Muscle layer of colon (tissue), 2 donors: Measurements from ENCODE around the gene HYOU1.
"Not testable (repeated sequence)": the region's sequence is repeated elsewhere in the genome, so short reads cannot be mapped to it uniquely, and the experiment has no call there.

Experiments
- H3K27ac ChIP-seq: one replicate; pipeline ENCODE4 v1.7.0; 2013; ENCODE audit warnings: low read depth, mild to moderate bottlenecking, low read length, moderate library complexity
- H3K27me3 ChIP-seq, 2 donors: one replicate each; pipeline ENCODE4 v1.7.0; 2013; ENCODE audit warnings: low read length in 2 of 2, mild to moderate bottlenecking in 2 of 2; ENCODE audit not compliant: insufficient read depth in 2 of 2, control insufficient read depth in 1 of 2
- H3K36me3 ChIP-seq: one replicate; pipeline ENCODE4 v1.7.0; 2013; ENCODE audit warnings: mild to moderate bottlenecking, low read length; ENCODE audit not compliant: insufficient read depth
- H3K4me1 ChIP-seq: one replicate; pipeline ENCODE4 v1.7.0; 2013; ENCODE audit warnings: mild to moderate bottlenecking, low read length; ENCODE audit not compliant: insufficient read depth
- H3K4me3 ChIP-seq, 2 donors: one replicate each; pipeline ENCODE4 v1.7.0; 2013; ENCODE audit warnings: low read length in 2 of 2, low read depth in 1 of 2, mild to moderate bottlenecking in 1 of 2, moderate library complexity in 1 of 2
- H3K9ac ChIP-seq: one replicate; pipeline ENCODE4 v1.7.0; 2013; ENCODE audit warnings: low read length
- H3K9me3 ChIP-seq: one replicate; pipeline ENCODE4 v1.7.0; 2013; ENCODE audit warnings: mild to moderate bottlenecking, low read length
- donor health status: abdominal sarcoma.
- donor health status: Adenocarcinoma of cecum.

HYOU1 gene, protein sequence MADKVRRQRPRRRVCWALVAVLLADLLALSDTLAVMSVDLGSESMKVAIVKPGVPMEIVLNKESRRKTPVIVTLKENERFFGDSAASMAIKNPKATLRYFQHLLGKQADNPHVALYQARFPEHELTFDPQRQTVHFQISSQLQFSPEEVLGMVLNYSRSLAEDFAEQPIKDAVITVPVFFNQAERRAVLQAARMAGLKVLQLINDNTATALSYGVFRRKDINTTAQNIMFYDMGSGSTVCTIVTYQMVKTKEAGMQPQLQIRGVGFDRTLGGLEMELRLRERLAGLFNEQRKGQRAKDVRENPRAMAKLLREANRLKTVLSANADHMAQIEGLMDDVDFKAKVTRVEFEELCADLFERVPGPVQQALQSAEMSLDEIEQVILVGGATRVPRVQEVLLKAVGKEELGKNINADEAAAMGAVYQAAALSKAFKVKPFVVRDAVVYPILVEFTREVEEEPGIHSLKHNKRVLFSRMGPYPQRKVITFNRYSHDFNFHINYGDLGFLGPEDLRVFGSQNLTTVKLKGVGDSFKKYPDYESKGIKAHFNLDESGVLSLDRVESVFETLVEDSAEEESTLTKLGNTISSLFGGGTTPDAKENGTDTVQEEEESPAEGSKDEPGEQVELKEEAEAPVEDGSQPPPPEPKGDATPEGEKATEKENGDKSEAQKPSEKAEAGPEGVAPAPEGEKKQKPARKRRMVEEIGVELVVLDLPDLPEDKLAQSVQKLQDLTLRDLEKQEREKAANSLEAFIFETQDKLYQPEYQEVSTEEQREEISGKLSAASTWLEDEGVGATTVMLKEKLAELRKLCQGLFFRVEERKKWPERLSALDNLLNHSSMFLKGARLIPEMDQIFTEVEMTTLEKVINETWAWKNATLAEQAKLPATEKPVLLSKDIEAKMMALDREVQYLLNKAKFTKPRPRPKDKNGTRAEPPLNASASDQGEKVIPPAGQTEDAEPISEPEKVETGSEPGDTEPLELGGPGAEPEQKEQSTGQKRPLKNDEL

DNA sequence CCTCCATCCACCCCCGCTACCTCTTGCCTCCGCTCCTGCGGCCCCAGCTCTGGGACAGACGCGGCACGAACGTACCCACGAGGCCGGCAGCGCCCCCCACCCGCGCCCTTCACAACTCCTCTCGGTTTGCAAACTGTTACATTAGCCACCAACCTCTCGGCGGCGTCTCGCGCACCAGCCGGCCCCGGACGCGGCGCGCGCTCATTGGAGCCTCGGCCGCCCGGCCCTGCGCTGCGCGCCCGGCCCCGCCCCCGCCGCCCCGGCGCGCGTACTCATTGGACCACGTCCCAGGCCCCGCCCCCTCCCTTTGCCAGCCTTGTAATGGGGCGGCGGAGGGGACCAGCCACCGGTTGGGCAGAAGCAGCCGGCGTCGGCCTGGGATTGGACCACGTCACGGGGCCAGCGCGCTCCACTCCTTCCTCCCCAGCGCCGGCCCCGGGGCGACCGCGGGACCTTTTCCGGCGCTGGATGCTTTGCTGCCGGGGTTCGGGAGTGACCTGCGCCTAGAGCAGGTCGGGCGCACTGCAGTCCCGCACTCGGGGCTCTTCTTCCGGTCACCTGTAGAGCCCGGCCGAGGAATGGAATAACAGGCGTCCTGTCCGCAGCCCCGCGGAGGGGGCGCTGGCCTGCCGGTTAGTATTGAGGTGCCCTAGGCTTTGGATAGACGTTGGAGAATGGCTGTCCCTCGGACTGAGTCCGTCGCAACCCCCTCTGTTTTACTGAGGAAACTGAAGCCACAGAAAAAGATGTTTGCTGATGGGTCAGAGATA is at the start of gene HYOU1:
Gene HYOU1, minus strand, starts transcription at position 206 of the 770 bp plus-strand sequence. CDS start 1,045 bp downstream, outside the sequence.
- Histone ChIP-seq H3K9me3 (no peaks in the 10 kb centered on the region), H3K4me3 (peak within 1 kb of the TSS; percentile 91 to 92), H3K27me3 (no peaks in the 10 kb centered on the region), H3K4me1 (peaks cover 14% of the 10 kb centered on the region), H3K36me3 (peaks cover 30% of the 10 kb centered on the region), H3K27ac (peak within 1 kb of the TSS; percentile 94), H3K9ac (peak within 1 kb of the TSS; percentile 78)

GRCh38 chr11:119103793-119104192 is 46.8 kb upstream of the HYOU1 start:
- Histone ChIP-seq H3K9me3 (no peaks in the 10 kb centered on the region), H3K4me3 (no peak overlapping the region), H3K27ac (no peak overlapping the region), H3K9ac (no peak overlapping the region), H3K27me3 (no peaks in the 10 kb centered on the region), H3K4me1 (peaks cover 30% of the 10 kb centered on the region), H3K36me3 (no peaks in the 10 kb centered on the region)

GRCh38 chr11:119103161-119103664 is 46.2 kb upstream of the HYOU1 start:
- not testable (repeated sequence) for H3K4me3 ChIP-seq, H3K27me3 ChIP-seq, H3K9ac ChIP-seq, H3K9me3 ChIP-seq, H3K36me3 ChIP-seq
- Histone ChIP-seq H3K27ac (peak overlapping the region; percentile 81), H3K4me1 (peaks cover 24% of the 10 kb centered on the region)

GRCh38 chr11:119101759-119102423 is 44.9 kb upstream of the HYOU1 start, which contains the start of gene DPAGT1:
TSS of gene DPAGT1 (minus strand) at chr11:119101853. CDS start at chr11:119101655, 198 bp downstream.
- Histone ChIP-seq H3K4me3 (peak within 1 kb of the TSS; percentile 78 to 86), H3K27me3 (no peaks in the 10 kb centered on the region), H3K27ac (peak within 1 kb of the TSS; percentile 81), H3K36me3 (peaks cover 16% of the 10 kb centered on the region), H3K9ac (peak within 1 kb of the TSS; percentile 72), H3K4me1 (peaks cover 21% of the 10 kb centered on the region), H3K9me3 (no peaks in the 10 kb centered on the region)

GRCh38 chr11:119100994-119101758 is 44.2 kb upstream of the HYOU1 start:
- peak overlapping the region; percentile 72 for H3K9ac ChIP-seq
- H3K27ac ChIP-seq: peak overlapping the region; percentile 81
- peaks cover 22% of the 10 kb centered on the region for H3K36me3 ChIP-seq
- H3K4me3 ChIP-seq: peak overlapping the region; percentile 78 to 86
- no peaks in the 10 kb centered on the region for H3K27me3 ChIP-seq
- H3K9me3 ChIP-seq: no peaks in the 10 kb centered on the region
- H3K4me1 ChIP-seq: peaks cover 15% of the 10 kb centered on the region

DNA sequence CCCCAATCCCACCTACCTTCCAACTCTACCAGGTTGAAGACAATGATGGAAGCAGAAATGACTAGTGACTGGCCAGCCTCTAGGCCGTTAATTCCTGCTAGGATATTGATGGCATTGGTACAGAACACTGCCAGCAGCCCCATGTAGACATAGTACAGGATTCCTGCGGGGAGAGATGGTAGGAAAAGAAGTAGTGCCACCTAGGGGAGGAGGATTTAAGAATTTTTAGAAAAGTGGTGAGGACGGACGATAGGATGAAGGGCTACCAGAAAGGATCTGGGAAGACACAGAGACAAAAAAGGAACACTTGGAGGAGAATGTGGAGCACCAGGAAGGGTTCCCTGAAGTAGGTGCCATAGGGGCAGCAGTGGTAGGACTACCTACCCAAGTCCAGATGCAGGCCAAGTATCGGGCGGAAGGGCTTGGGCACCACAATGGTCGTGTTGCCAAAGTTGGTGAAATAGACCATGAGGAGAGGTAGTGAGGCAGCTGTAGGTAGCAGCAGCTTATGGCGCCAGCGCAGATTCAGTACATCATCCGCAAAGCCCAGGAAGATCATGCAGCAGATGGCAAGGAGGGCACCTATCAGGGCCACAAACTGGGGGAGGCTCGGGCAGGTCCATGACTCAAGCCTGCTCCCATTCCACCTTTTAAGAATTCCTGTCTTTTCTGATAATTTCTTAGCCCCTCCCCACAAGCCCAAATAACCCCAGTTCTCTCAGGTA is 43.4 kb upstream of the HYOU1 start:
- Histone ChIP-seq H3K4me1 (peaks cover 18% of the 10 kb centered on the region), H3K27ac (no peak overlapping the region), H3K4me3 (peak overlapping the region in 1 of 2 donors; percentile 78), H3K9me3 (no peaks in the 10 kb centered on the region), H3K36me3 (peaks cover 22% of the 10 kb centered on the region), H3K9ac (no peak overlapping the region), H3K27me3 (no peaks in the 10 kb centered on the region)

- H3K4me3 ChIP-seq: no peak overlapping the region
- peaks cover 18% of the 10 kb centered on the region for H3K4me1 ChIP-seq
- no peaks in the 10 kb centered on the region for H3K27me3 ChIP-seq
- peaks cover 22% of the 10 kb centered on the region for H3K36me3 ChIP-seq
- no peak overlapping the region for H3K9ac ChIP-seq
- no peak overlapping the region for H3K27ac ChIP-seq
- H3K9me3 ChIP-seq: no peaks in the 10 kb centered on the region
Measured at GRCh38 chr11:119099711-119100110, 42.7 kb upstream of the HYOU1 start.

GRCh38 chr11:119095066-119095880 is 38.3 kb upstream of the HYOU1 start:
- peaks cover 37% of the 10 kb centered on the region for H3K36me3 ChIP-seq
- peaks cover 25% of the 10 kb centered on the region for H3K4me1 ChIP-seq
- H3K9ac ChIP-seq: peak overlapping the region; percentile 35
- H3K9me3 ChIP-seq: no peaks in the 10 kb centered on the region
- H3K27ac ChIP-seq: peak overlapping the region; percentile 89
- H3K4me3 ChIP-seq: peak overlapping the region; percentile 57 to 79
- H3K27me3 ChIP-seq: no peaks in the 10 kb centered on the region

GRCh38 chr11:119094816-119095065 is 37.7 kb upstream of the HYOU1 start:
- Histone ChIP-seq H3K9ac (peak overlapping the region; percentile 35), H3K9me3 (no peaks in the 10 kb centered on the region), H3K4me1 (peaks cover 22% of the 10 kb centered on the region), H3K4me3 (peak overlapping the region; percentile 57 to 79), H3K36me3 (peaks cover 38% of the 10 kb centered on the region), H3K27me3 (no peaks in the 10 kb centered on the region), H3K27ac (peak overlapping the region; percentile 89)
